ENCODE results near the gene ITGA8.

ITGA8 gene

DNA sequence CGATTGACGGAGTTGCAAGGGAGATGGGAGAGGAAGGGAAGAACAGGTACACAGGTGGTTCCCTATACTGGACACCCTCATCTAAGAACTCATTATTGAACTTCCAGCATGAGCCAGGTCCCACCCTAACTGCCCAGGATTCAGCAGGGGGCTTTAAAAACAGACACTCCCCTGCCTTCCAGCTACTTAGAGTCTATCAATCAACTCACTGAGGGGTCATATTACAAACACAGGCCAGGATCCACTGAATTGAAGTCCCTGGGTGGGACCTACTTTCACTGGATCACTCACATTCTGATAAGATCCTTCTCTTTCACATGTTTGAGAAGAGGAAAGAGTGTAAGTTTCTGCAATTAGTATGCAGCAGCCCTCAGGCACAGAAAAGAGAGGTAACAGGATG, 92.8 kb downstream of the ITGA8 start:
- TF ChIP-seq, protein P1, sequence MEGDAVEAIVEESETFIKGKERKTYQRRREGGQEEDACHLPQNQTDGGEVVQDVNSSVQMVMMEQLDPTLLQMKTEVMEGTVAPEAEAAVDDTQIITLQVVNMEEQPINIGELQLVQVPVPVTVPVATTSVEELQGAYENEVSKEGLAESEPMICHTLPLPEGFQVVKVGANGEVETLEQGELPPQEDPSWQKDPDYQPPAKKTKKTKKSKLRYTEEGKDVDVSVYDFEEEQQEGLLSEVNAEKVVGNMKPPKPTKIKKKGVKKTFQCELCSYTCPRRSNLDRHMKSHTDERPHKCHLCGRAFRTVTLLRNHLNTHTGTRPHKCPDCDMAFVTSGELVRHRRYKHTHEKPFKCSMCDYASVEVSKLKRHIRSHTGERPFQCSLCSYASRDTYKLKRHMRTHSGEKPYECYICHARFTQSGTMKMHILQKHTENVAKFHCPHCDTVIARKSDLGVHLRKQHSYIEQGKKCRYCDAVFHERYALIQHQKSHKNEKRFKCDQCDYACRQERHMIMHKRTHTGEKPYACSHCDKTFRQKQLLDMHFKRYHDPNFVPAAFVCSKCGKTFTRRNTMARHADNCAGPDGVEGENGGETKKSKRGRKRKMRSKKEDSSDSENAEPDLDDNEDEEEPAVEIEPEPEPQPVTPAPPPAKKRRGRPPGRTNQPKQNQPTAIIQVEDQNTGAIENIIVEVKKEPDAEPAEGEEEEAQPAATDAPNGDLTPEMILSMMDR (IDR thresholded peaks at IDR 0.05): no peak
- Histone ChIP-seq H3K4me3 (no peak overlapping the region), H3K27ac (peak overlapping the region; percentile 35 to 76)
- DNase-seq (ENCODE audit: low spot score): no peak

GRCh38 chr10:15625261-15625660, 94.5 kb downstream of the ITGA8 start:
- DNase-seq (ENCODE audit: low spot score): no peak
- TF ChIP-seq, protein P1 (IDR thresholded peaks at IDR 0.05): no peak
- Histone ChIP-seq H3K4me3 (no peak overlapping the region), H3K27ac (peak overlapping the region; percentile 70 to 76)

DNA sequence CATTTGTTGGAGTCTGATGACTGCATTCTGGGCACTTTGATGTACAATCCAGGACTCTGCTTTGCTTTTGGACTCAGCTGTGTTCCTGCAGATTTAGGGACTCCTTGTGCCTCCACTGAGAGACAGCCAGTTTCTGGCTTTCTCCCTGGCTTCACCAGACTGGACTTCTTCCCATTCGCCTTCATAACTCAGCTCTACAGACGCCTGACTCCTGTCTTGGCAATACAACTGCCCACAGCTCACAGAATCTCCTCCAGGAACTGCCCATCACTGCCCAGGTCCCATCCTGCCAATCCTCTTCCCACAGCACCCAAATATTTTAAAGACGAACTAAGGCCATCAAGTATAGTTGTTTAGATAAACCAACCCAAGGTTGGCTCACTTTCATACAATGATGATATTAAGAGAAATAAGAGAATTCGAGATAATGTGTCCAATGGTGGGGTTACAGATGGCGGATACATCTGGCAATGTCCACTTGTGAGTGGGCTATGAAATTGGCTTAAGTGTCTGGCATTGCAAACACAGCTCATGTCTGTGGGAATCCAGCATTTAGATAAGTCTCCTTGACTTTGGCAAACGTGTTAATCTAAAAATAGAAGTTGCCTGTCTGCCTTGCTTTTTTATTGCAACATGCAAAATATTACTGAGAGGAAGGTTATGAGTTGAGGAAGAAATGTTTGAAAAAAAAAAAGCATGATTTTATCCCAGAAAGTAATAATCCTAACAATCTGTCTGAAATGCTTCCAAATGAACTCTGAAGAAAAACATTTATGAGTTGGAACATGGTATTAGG, 95.1 kb downstream of the ITGA8 start:
- TF ChIP-seq, protein P1 (IDR thresholded peaks at IDR 0.05): no peak
- DNase-seq (ENCODE audit: low spot score): peak; percentile 77
- Histone ChIP-seq H3K27ac (peak overlapping the region; percentile 70 to 76), H3K4me3 (no peak overlapping the region)

DNA sequence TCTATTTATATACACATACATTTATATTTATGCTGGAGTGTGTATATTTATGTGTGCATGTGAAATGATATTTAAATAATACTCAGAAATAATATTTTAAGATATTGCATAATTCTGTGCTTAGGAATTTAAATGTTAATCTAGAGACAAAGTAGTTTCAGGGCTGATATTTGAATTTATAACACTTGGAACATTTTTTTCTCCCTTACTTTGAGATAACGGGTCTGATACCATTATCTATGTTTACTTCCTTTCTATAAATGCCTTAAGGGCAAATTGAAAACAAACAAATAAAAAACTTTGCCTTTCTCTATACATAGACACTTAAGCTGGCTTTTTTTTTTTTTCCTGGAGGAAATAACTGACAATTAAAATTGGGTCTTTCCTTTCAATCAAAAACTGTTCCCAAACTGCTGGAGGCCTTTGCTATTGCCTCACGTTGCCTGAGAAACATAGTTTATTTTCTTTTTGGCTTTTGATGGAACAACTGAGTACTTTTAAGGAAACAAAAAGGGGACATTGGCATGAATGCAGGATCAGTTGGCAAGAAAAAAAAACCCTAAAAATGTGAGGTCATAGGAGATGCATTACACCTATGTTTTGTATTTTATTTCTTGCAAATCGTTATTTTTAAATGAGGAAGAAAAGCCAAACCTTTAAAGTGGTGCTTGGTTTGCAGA, 98.7 kb downstream of the ITGA8 start:
- TF ChIP-seq, protein P1 (IDR thresholded peaks at IDR 0.05): no peak
- peak overlapping the region; percentile 70 to 90 for H3K27ac ChIP-seq
- no peak for DNase-seq (ENCODE audit: low spot score)
- no peak overlapping the region for H3K4me3 ChIP-seq

DNA sequence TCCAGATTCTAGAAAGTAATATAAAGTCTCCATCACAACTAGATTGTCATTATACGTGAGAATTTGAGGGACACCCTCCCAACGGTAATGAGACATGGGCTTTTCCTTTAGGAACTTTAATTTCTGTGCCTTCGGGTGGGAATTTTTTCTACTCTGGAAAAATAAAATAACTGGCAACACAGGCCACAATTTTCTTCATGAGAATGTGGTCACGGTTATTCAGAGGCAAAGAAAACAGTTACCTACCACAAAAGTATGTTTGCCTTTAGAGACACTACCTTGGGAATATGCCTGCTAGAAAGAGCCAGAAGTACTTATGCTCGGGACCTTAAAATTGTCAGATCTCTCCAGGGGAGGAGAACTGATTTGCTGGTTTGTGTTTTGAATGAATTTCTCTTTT, 99.4 kb downstream of the ITGA8 start:
- TF ChIP-seq, protein P1 (IDR thresholded peaks at IDR 0.05): no peak
- no peak for DNase-seq (ENCODE audit: low spot score)
- H3K27ac ChIP-seq: peak overlapping the region; percentile 70 to 75
- no peak overlapping the region for H3K4me3 ChIP-seq

DNA sequence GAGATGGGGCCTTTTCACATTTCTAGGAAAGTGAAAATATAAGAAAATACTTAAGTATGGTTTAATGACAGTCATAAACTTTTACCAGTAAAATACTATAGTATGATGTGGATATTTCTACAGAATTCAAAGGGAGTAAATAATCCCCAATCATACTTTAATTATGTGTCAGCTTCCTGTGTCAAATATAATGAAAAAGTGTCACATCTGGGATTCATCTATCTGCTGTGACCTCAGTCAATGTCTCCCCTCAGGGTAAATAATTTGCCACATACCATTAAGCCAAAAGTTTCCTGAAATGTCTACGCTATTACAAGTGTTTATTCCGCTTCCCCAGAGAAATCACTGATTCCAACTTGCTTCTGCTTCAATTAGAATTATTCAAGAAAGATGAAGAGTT, 110.5 kb downstream of the ITGA8 start:
- Histone ChIP-seq H3K4me3 (no peak overlapping the region), H3K27ac (no peak overlapping the region)
- TF ChIP-seq, protein P1 (IDR thresholded peaks at IDR 0.05): no peak
- no peak for DNase-seq (ENCODE audit: low spot score)

- TF ChIP-seq, protein P1 (IDR thresholded peaks at IDR 0.05): no peak
- H3K27ac ChIP-seq: peak overlapping the region in 1 of 2 donors; percentile 13
- no peak for DNase-seq (ENCODE audit: low spot score)
- no peak overlapping the region for H3K4me3 ChIP-seq
Observed at GRCh38 chr10:15606377-15606776, 113.3 kb downstream of the ITGA8 start.

Measured in coronary artery (tissue), 2 donors.